ENCODE data around the gene ASH1L.
"Not testable (repeated sequence)": the region's sequence is repeated elsewhere in the genome, so short reads cannot be mapped to it uniquely, and the experiment has no call there.

The ASH1L gene, protein sequence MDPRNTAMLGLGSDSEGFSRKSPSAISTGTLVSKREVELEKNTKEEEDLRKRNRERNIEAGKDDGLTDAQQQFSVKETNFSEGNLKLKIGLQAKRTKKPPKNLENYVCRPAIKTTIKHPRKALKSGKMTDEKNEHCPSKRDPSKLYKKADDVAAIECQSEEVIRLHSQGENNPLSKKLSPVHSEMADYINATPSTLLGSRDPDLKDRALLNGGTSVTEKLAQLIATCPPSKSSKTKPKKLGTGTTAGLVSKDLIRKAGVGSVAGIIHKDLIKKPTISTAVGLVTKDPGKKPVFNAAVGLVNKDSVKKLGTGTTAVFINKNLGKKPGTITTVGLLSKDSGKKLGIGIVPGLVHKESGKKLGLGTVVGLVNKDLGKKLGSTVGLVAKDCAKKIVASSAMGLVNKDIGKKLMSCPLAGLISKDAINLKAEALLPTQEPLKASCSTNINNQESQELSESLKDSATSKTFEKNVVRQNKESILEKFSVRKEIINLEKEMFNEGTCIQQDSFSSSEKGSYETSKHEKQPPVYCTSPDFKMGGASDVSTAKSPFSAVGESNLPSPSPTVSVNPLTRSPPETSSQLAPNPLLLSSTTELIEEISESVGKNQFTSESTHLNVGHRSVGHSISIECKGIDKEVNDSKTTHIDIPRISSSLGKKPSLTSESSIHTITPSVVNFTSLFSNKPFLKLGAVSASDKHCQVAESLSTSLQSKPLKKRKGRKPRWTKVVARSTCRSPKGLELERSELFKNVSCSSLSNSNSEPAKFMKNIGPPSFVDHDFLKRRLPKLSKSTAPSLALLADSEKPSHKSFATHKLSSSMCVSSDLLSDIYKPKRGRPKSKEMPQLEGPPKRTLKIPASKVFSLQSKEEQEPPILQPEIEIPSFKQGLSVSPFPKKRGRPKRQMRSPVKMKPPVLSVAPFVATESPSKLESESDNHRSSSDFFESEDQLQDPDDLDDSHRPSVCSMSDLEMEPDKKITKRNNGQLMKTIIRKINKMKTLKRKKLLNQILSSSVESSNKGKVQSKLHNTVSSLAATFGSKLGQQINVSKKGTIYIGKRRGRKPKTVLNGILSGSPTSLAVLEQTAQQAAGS (N-terminal part only)

DNA sequence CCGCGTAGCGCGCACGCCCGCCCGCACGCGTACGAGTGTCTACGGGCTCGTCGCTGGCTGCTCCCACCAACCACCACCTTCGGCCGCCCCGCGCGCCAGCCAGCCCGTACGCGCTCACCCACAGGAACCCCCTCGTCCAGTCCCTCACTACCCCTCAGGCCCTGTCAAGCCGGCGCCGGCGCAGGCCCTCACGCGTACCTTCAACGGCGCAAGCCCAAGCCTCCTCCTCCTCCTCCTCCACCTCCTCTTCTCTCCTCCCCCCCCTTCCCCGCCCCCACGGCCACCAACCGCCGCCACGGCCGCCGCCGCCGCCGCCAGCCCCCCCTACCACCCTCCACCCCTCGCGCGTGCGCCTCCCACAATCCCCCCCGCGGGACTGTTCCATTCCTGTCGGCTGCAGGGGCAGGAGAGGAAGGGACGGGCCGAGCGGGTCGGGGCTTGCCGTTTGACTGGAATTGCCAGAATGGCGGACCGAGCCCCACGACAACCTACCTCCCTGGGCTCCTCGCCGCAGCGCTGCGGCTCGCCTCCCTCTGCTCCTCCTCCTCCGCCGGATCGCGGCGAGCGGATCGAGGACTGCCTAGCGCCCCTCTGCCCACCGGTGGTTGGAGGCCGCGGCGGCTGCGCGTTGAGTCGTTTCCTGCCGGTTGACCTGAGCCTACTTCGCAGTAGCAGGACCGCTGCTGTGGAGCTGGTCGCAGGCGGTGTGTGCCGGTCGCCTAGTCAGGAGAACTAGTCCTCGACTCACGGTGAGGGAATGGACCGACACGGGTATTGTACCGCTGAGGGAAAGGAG is at the start of gene ASH1L:
ASH1L (minus strand) TSS at position 223 of the 796 bp plus-strand sequence. CDS start 41,284 bp downstream, outside the sequence.
- DNase-seq (ENCODE audit: low spot score): peak; percentile 92

DNA sequence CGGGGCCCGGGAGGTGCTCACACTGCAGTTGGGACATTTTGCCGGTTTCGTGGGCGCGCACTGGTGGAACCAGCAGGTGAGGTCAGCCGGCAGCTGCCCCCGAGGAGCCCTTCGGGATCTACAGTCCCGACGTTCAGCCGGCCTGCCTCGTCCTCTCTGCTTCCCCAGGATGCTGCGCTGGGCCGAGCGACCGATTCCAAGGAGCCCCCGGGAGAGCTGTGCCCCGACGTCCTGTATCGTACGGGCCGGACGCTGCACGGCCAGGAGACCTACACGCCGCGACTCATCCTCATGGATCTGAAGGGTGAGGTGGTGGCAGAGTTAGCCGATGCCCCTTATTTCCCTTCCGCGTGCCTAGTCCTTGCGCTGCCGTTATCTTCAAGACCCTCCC is 47.6 kb upstream of the ASH1L start:
- not testable (repeated sequence) for DNase-seq (ENCODE audit: low spot score)

DNA sequence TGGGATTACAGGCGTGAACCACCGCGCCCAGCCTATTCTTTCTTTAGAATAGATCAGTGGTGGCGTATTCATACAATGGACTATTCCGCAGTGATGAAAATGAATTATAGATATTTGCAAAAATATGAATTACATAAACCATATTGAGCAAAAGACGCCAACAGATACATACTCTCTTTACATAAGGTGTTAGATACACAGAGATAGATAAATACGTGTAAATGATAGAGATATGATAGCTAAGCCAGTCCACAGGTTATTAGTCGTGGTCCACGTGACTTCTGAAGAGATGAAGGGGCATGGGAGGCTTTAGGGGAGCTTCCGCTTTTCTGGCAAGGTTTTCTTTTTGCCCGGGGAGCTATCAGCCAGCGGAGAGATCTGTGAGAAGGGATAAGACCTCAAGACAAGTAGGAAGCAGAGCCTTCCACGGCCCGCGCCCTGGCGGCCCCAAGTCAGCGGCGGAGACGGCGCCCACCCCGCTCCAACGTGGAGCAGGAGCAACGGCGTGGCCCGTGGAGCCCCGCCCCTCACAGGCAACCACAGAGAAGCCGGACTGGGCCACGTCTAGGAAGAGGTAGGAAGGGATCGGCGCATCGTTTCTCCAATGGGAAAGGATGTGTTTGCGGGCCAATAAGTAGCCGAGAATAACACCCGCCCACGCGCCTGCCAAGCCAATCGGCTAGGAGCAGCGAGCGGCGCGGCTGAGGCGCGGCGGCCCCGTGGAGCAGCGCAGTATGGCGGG is 47.1 kb upstream of the ASH1L start, which contains the start of gene MSTO1:
MSTO1 (plus strand) TSS at position 704 of the 742 bp plus-strand sequence; CDS start at position 735, 31 bp downstream.
- DNase-seq (ENCODE audit: low spot score): peak; percentile 94

DNA sequence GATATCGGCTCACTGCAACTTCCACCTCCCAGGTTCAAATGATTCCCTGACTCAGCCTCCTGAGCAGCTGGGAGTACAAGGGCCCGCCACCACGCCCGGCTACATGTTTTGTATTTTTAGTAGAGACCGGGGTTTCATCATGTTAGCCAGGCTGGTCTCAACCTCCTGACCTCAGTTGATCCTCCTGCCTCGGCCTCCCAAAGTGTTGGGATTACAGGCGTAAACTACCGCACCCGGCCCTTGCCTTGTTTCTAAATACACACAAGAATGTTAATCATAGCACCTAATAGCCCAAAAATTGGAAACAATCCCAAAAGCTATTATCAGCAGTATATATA is 46.3 kb upstream of the ASH1L start:
- DNase-seq (ENCODE audit: low spot score): no peak

DNA sequence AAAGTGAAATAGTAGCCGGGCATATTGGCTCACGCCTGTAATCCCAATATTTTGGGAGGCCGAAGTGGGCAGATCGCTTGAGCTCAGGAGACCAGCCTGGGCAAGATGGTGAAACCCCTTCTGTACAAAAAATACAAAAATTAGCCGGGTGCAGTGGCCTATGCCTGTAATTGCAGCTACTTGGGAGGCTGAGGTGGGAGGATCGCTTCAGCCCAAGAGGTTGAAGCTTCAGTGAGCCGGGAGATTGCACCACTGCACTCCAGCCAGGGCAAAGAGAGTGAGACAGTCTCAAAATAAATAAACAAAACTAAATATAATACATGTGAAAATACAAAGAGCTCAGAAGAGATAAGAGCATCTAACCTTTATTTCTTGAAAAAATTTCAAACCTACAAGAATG is 45.1 kb upstream of the ASH1L start:
- no peak for DNase-seq (ENCODE audit: low spot score)

DNA sequence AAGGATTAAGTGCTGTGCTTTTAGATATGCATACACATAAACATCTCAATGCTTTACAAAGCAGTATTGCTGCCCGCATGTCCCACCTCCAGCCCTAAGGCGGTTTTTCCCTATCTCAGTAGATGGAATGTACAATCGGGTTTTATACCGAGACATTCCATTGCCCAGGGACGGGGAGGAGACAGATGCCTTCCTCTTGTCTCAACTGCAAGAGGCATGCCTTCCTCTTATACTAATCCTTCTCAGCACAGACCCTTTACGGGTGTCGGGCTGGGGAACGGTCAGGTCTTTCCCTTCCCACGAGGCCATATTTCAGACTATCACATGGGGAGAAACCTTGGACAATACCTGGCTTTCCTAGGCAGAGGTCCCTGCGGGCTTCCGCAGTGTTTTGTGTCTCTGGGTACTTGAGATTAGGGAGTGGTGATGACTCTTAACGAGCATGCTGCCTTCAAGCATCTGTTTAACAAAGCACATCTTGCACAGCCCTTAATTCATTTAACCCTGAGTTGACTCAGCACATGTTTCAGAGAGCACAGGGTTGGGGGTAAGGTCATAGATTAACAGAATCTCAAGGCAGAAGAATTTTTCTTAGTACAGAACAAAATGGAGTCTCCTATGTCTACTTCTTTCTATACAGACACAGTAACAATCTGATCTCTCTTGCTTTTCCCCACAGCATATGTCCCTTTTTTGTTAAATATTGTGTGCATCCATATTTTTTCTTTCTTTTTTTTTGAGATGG is 37.4 kb upstream of the ASH1L start:
- not testable (repeated sequence) for DNase-seq (ENCODE audit: low spot score)

DNA sequence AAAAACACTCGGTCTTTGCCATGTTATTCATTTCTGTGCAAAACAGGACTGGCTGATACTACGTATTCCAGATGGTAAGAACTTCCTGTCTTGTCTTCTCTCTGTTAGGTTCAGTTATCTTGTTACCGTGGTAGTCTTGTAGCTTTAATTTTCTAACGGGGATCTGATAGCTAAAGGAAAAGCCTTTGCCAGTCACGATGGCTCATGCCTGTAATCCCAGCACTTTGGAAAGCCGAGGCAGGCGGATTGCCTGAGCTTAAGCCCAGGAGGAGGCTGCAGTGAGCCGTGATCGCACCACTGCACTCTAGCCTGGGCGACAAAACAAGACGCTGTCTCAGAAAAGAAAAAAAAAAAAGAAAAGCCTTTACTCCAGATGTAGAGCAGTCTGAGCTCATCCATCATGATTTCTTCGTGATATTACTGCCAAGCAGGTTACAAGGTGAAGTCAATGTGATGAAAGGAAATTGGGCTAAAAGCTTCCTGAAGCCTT is 36.3 kb upstream of the ASH1L start:
- DNase-seq (ENCODE audit: low spot score): no peak

DNA sequence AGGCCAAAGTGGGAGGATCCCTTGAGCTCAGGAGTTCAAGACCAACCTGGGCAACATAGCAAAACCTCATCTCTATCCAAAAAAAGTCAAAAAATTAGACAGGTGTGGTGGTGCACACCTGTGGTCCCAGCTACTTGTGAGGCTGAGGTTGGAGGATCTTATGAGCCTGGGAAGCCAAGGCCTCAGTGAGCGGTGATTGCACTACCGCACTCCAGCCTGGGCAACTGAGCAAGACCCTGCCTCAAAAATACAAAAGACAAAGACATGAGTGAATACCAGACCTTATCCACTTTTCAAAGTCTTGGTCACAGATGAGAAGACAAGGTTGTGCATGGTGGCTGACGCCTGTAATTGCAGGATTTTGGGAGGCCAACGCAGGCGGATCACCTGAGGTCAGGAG is 34.3 kb upstream of the ASH1L start:
- DNase-seq (ENCODE audit: low spot score): no peak

DNA sequence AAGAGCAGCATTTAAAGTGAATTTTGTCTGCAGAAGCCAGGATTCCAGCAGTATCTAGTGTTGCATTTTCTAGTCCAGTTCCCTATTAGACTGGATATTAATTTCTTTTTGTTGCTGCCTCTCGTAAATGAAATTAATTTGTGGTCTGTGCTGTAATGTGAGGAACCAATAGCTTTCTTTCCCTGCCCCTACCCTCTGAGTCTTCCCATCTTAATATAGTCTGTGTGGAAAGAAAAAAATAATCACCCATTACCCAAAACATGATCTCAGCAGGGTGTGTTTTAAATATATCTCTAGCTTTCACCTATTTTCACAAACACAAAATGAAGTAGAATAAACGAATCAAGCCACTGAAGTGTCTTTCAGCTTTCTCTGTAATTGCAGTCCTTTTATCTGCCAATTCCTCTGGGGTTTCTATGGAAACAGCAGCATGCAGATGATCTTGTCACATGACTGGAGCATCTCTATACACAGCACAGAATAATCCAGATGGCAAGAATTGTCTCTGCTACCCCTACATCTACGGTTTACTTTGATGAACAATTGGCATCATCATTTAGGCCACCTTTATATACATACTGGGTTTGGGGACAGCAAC is 33.4 kb upstream of the ASH1L start:
- not testable (repeated sequence) for DNase-seq (ENCODE audit: low spot score)

DNA sequence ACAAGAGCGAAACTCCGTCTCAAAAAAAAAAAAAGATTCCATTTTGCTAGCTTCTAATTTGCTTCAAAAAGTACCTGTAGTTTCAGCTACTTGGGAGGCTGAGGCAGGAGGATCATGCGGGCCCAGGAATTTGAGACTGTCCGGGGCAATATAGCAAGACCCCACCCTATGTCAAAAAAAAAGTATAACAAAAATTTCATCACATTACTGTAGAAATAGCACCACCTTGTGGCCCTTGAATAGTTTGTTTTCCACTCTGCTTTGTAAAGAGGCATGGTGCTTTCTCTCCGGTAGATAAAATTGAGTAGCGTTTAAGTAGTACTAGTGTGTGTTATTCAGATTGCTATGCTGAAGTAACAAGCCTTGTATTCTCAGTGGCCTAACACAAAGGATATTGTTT is 29.2 kb upstream of the ASH1L start:
- peak; percentile 70 for DNase-seq (ENCODE audit: low spot score)

DNA sequence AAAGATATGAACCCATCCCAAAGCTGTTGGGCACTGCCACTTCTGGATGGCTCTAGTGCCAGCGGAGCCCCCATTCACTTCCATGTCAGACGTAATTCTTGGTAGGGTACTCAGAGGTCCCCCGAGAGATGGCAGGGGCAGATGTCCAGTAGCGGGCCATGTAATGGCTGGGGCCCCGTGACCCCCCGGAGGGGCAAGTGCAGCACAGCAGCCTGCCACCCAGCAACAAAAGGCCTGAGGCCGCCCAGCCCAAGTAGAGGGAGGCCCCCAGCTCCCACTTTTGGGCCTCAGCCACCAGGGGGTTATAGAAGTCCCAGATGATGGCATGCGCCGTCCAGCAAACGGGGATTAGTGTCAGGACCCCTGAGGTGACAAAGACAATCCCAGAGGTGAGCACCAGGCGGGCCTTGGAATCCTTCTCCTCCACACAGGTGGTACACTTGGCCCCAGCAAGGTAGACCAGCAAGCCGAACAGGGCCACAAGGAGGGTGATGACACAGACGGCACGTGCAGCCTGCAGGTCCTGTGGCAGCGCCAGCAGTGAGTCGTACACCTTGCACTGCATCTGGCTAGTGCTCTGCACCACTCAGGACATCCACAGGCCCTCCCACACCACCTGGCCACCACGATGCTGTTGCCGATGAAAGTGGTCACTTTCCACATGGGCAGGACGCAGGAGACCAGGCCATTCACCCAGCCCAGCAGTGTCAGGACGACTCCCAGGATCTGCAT is 28.1 kb upstream of the ASH1L start:
- not testable (repeated sequence) for DNase-seq (ENCODE audit: low spot score)

DNA sequence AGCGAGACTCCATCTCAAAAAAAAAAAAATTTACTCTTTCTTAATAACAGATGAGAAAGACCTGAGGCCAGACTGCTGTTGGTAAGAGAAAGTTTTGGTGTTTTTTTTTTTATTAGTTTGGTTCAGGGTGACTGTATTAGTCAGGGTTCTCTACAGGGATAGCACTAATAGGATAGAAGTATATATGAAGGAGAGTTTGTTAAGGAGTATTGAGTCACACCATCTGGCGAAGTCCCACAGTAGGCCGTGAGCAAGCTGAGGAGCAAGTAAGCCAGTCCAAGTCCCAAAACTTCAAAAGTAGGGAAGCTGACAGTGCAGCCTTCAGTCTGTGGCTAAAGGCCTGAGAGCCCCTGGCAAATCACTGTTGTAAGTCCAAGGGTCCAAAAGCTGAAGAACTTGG is 26.7 kb upstream of the ASH1L start:
- DNase-seq (ENCODE audit: low spot score): not testable (repeated sequence)

DNA sequence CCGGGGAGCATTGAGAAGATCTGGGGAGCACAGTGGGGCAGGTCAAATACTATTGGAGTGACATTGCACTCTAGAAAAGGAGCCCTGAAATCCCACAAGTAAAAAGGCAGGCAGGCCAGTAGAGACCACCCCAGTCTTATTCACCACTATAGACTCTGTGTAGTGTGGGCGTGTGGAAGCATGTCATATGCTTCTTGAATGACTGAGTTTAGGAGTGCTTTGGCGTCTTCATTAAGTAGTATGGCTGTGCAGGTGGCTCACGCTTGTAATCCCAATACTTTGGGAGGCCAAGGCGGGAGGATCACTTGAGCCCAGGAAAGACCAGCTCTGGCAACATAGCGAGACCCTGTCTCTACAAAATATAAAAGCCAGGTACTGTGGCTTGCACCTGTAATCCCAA is 21.2 kb upstream of the ASH1L start:
- not testable (repeated sequence) for DNase-seq (ENCODE audit: low spot score)

DNA sequence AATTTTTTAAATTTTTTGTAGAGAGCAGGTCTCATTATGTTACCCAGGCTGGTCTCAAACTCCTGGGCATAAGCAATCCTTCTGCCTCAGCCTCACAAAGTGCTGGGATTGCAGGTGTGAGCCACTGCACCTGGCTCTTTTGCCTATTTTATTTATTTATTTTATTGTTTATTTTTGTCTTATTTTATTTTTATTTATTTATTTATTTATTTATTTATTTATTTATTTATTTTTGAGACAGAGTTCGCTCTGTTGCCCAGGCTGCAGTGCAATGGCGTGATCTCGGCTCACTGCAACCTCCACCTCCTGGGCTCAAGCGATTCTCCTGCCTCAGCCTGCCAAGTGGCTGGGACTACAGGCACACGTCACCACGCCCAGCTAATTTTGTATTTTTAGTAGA is 13.0 kb upstream of the ASH1L start:
- not testable (repeated sequence) for DNase-seq (ENCODE audit: low spot score)

DNA sequence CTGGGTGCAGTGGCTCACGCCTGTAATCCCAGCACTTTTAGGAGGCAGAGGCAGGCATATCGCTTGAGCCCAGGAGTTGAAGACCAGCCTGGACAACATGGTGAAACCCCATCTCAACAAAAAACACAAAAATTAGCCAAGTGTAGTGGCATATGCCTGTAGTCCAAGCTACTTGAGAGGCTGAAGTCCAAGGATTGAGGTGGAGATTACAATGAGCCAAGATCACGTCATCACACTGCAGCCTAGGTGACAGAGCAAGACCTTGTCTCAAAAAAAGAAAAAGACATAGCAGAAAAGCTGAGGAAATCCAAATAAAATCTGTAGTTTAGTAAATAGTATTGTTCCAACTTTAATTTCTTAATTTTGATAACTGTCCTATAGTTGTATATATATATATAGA is 11.5 kb upstream of the ASH1L start:
- no peak for DNase-seq (ENCODE audit: low spot score)

DNA sequence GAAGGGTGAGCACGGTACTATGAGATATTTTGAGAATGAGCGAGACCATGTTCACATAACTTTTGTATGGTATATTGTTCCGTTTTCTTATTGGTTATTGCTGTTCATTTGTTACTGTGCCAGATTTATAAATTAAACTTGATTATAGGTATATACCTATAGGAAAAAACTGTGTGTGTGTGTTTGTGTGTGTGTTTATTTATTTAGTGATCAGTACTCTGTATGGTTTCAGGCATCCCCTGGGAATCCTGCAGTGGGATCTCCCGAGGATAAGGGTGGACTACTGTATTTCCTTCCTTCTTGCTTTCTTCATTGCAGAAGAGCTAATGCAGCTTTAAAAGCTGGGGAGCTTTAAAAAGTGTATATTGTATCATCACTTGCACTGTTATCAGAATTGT is 8.0 kb upstream of the ASH1L start:
- no peak for DNase-seq (ENCODE audit: low spot score)

DNA sequence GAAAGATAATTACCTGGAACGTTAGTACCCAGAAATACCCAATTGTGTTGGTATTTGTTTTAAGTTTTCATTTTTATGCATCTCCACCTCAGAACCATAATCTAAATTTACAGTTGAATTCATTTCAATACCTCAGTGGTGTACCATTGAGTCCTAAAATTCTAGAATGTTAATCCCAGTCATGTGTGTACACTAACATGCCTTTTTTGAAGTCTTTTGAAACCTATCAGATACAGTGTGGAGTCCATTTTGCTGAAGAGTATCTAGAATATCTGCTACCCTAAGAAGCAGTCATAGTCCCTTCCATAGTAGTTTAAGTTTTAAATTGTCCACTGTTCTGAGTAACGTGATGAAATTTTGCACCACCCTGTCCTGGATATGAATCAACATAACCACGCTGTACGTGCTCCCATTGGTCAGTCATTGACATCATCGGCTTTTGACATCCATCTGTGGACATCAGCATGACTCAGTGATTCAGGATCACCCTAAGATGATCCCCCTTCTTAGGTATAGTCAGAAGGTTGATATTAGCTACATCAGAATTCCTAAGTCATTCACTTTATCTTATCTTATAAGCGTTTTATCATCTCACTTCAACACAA is 7.5 kb upstream of the ASH1L start:
- DNase-seq (ENCODE audit: low spot score): no peak

DNA sequence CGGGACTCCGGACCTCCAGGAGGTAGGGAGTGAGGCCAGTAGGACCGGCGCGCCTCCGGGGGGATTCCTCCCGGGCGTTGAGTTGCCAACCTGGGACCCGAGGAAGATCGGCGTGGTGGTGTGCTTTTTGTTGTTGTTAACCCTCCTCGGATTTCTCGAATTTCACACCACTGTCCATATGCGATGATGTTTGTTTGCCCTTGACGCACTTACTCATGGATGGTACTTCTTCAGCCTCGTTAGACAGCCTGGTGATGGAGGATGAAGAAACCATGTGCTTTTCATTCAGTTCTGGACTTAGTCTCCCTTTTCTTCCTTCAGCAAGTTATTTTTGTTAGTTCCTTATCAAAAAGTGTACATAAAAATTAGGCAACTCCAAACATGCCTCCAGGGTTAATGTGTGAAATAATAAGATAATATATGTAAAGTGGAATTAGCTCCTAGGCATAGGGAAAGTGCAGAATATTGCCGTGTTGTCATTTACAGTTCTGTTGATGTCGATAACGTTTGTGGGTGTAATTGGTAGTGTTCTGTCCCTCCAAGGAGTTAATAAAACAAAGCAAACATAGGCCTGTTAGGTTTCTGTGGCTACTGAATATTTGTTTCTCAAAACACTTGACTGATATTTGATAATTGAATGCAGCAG is 897 bp upstream of the ASH1L start:
- not testable (repeated sequence) for DNase-seq (ENCODE audit: low spot score)

All from CD4-positive, alpha-beta T cell treated with Interleukin-15 for 4 hours (primary cell).